ENCODE measurements around the gene WDR36.

The WDR36 gene

GRCh38 chr5:111113678-111114077 lies 21.5 kb downstream of the WDR36 start:
- H3K4me1 ChIP-seq (ENCODE audit: control insufficient read depth, insufficient read depth, low read length) = peaks cover 19% of the 10 kb centered on the region
- no peaks in the 10 kb centered on the region for H3K9me3 ChIP-seq (ENCODE audit: control insufficient read depth, insufficient read depth, low read length)
- no peak overlapping the region for H3K4me3 ChIP-seq (ENCODE audit: low read depth, low read length)
- H3K27me3 ChIP-seq (ENCODE audit: control insufficient read depth, insufficient read depth, low read length) = no peaks in the 10 kb centered on the region
- no peak overlapping the region for H3K9ac ChIP-seq (ENCODE audit: low read depth, low read length)
- H3K36me3 ChIP-seq (ENCODE audit: control insufficient read depth, insufficient read depth, low read length) = no peaks in the 10 kb centered on the region

GRCh38 chr5:111115229-111115628 lies 23.1 kb downstream of the WDR36 start:
- H3K9me3 ChIP-seq (ENCODE audit: control insufficient read depth, insufficient read depth, low read length) = no peaks in the 10 kb centered on the region
- H3K9ac ChIP-seq (ENCODE audit: low read depth, low read length) = no peak overlapping the region
- H3K4me3 ChIP-seq (ENCODE audit: low read depth, low read length) = no peak overlapping the region
- peaks cover 20% of the 10 kb centered on the region for H3K4me1 ChIP-seq (ENCODE audit: control insufficient read depth, insufficient read depth, low read length)
- H3K27me3 ChIP-seq (ENCODE audit: control insufficient read depth, insufficient read depth, low read length) = no peaks in the 10 kb centered on the region
- H3K36me3 ChIP-seq (ENCODE audit: control insufficient read depth, insufficient read depth, low read length) = no peaks in the 10 kb centered on the region

GRCh38 chr5:111116550-111116949 lies 24.4 kb downstream of the WDR36 start:
- Histone ChIP-seq H3K9me3 (ENCODE audit: control insufficient read depth, insufficient read depth, low read length) (no peaks in the 10 kb centered on the region), H3K27me3 (ENCODE audit: control insufficient read depth, insufficient read depth, low read length) (no peaks in the 10 kb centered on the region), H3K36me3 (ENCODE audit: control insufficient read depth, insufficient read depth, low read length) (no peaks in the 10 kb centered on the region), H3K4me3 (ENCODE audit: low read depth, low read length) (no peak overlapping the region), H3K9ac (ENCODE audit: low read depth, low read length) (no peak overlapping the region), H3K4me1 (ENCODE audit: control insufficient read depth, insufficient read depth, low read length) (peaks cover 20% of the 10 kb centered on the region)

- Histone ChIP-seq H3K4me3 (ENCODE audit: low read depth, low read length) (no peak overlapping the region), H3K36me3 (ENCODE audit: control insufficient read depth, insufficient read depth, low read length) (no peaks in the 10 kb centered on the region)
Measured at GRCh38 chr5:111117136-111117535, 25.0 kb downstream of the WDR36 start.

GRCh38 chr5:111119221-111119620 lies 27.1 kb downstream of the WDR36 start:
- no peaks in the 10 kb centered on the region for H3K36me3 ChIP-seq (ENCODE audit: control insufficient read depth, insufficient read depth, low read length)
- H3K9ac ChIP-seq (ENCODE audit: low read depth, low read length) = no peak overlapping the region
- peaks cover 20% of the 10 kb centered on the region for H3K4me1 ChIP-seq (ENCODE audit: control insufficient read depth, insufficient read depth, low read length)
- no peak overlapping the region for H3K4me3 ChIP-seq (ENCODE audit: low read depth, low read length)
- no peaks in the 10 kb centered on the region for H3K9me3 ChIP-seq (ENCODE audit: control insufficient read depth, insufficient read depth, low read length)
- no peaks in the 10 kb centered on the region for H3K27me3 ChIP-seq (ENCODE audit: control insufficient read depth, insufficient read depth, low read length)

More at GRCh38 chr5:111117136-111117535, 25.0 kb downstream of the WDR36 start:
- Histone ChIP-seq H3K9ac (ENCODE audit: low read depth, low read length) (no peak overlapping the region), H3K27me3 (ENCODE audit: control insufficient read depth, insufficient read depth, low read length) (no peaks in the 10 kb centered on the region), H3K9me3 (ENCODE audit: control insufficient read depth, insufficient read depth, low read length) (no peaks in the 10 kb centered on the region), H3K4me1 (ENCODE audit: control insufficient read depth, insufficient read depth, low read length) (peaks cover 20% of the 10 kb centered on the region)

- Histone ChIP-seq H3K9ac (ENCODE audit: low read depth, low read length) (no peak overlapping the region), H3K4me3 (ENCODE audit: low read depth, low read length) (no peak overlapping the region), H3K36me3 (ENCODE audit: control insufficient read depth, insufficient read depth, low read length) (no peaks in the 10 kb centered on the region), H3K9me3 (ENCODE audit: control insufficient read depth, insufficient read depth, low read length) (no peaks in the 10 kb centered on the region), H3K27me3 (ENCODE audit: control insufficient read depth, insufficient read depth, low read length) (no peaks in the 10 kb centered on the region), H3K4me1 (ENCODE audit: control insufficient read depth, insufficient read depth, low read length) (peaks cover 20% of the 10 kb centered on the region)
Measured at GRCh38 chr5:111119856-111120255, 27.7 kb downstream of the WDR36 start.

GRCh38 chr5:111120911-111121310 lies 28.8 kb downstream of the WDR36 start:
- H3K27me3 ChIP-seq (ENCODE audit: control insufficient read depth, insufficient read depth, low read length) = no peaks in the 10 kb centered on the region
- H3K36me3 ChIP-seq (ENCODE audit: control insufficient read depth, insufficient read depth, low read length) = no peaks in the 10 kb centered on the region
- no peaks in the 10 kb centered on the region for H3K9me3 ChIP-seq (ENCODE audit: control insufficient read depth, insufficient read depth, low read length)
- no peak overlapping the region for H3K9ac ChIP-seq (ENCODE audit: low read depth, low read length)
- peaks cover 20% of the 10 kb centered on the region for H3K4me1 ChIP-seq (ENCODE audit: control insufficient read depth, insufficient read depth, low read length)
- H3K4me3 ChIP-seq (ENCODE audit: low read depth, low read length) = no peak overlapping the region

- Histone ChIP-seq H3K9ac (ENCODE audit: low read depth, low read length) (no peak overlapping the region), H3K4me1 (ENCODE audit: control insufficient read depth, insufficient read depth, low read length) (peaks cover 16% of the 10 kb centered on the region), H3K9me3 (ENCODE audit: control insufficient read depth, insufficient read depth, low read length) (no peaks in the 10 kb centered on the region), H3K36me3 (ENCODE audit: control insufficient read depth, insufficient read depth, low read length) (no peaks in the 10 kb centered on the region), H3K27me3 (ENCODE audit: control insufficient read depth, insufficient read depth, low read length) (no peaks in the 10 kb centered on the region), H3K4me3 (ENCODE audit: low read depth, low read length) (no peak overlapping the region)
Measured at GRCh38 chr5:111121926-111122325, 29.8 kb downstream of the WDR36 start.

GRCh38 chr5:111122398-111122797 lies 30.2 kb downstream of the WDR36 start:
- H3K9me3 ChIP-seq (ENCODE audit: control insufficient read depth, insufficient read depth, low read length) = no peaks in the 10 kb centered on the region
- no peaks in the 10 kb centered on the region for H3K36me3 ChIP-seq (ENCODE audit: control insufficient read depth, insufficient read depth, low read length)

GRCh38 chr5:111124793-111125192 lies 32.6 kb downstream of the WDR36 start:
- H3K9me3 ChIP-seq (ENCODE audit: control insufficient read depth, insufficient read depth, low read length) = no peaks in the 10 kb centered on the region
- no peaks in the 10 kb centered on the region for H3K36me3 ChIP-seq (ENCODE audit: control insufficient read depth, insufficient read depth, low read length)
- H3K9ac ChIP-seq (ENCODE audit: low read depth, low read length) = no peak overlapping the region
- H3K4me3 ChIP-seq (ENCODE audit: low read depth, low read length) = no peak overlapping the region
- H3K4me1 ChIP-seq (ENCODE audit: control insufficient read depth, insufficient read depth, low read length) = peaks cover 13% of the 10 kb centered on the region
- H3K27me3 ChIP-seq (ENCODE audit: control insufficient read depth, insufficient read depth, low read length) = no peaks in the 10 kb centered on the region

More at GRCh38 chr5:111122398-111122797, 30.2 kb downstream of the WDR36 start:
- Histone ChIP-seq H3K4me3 (ENCODE audit: low read depth, low read length) (no peak overlapping the region), H3K4me1 (ENCODE audit: control insufficient read depth, insufficient read depth, low read length) (peaks cover 12% of the 10 kb centered on the region), H3K9ac (ENCODE audit: low read depth, low read length) (no peak overlapping the region), H3K27me3 (ENCODE audit: control insufficient read depth, insufficient read depth, low read length) (no peaks in the 10 kb centered on the region)

- Histone ChIP-seq H3K36me3 (ENCODE audit: control insufficient read depth, insufficient read depth, low read length) (no peaks in the 10 kb centered on the region), H3K4me3 (ENCODE audit: low read depth, low read length) (no peak overlapping the region), H3K4me1 (ENCODE audit: control insufficient read depth, insufficient read depth, low read length) (peaks cover 25% of the 10 kb centered on the region)
Measured at GRCh38 chr5:111126896-111127295, 34.7 kb downstream of the WDR36 start.

GRCh38 chr5:111127453-111128195 lies 35.5 kb downstream of the WDR36 start:
- Histone ChIP-seq H3K27me3 (ENCODE audit: control insufficient read depth, insufficient read depth, low read length) (no peaks in the 10 kb centered on the region), H3K4me1 (ENCODE audit: control insufficient read depth, insufficient read depth, low read length) (peaks cover 30% of the 10 kb centered on the region), H3K4me3 (ENCODE audit: low read depth, low read length) (no peak overlapping the region), H3K9me3 (ENCODE audit: control insufficient read depth, insufficient read depth, low read length) (no peaks in the 10 kb centered on the region), H3K36me3 (ENCODE audit: control insufficient read depth, insufficient read depth, low read length) (no peaks in the 10 kb centered on the region), H3K9ac (ENCODE audit: low read depth, low read length) (no peak overlapping the region)

More at GRCh38 chr5:111126896-111127295, 34.7 kb downstream of the WDR36 start:
- Histone ChIP-seq H3K9ac (ENCODE audit: low read depth, low read length) (no peak overlapping the region), H3K27me3 (ENCODE audit: control insufficient read depth, insufficient read depth, low read length) (no peaks in the 10 kb centered on the region), H3K9me3 (ENCODE audit: control insufficient read depth, insufficient read depth, low read length) (no peaks in the 10 kb centered on the region)

Measured in iPS-15b (cell line).